HG02884 (cell line): ENCODE data around the gene COG5.
"Not testable (repeated sequence)": the region's sequence is repeated elsewhere in the genome, so short reads cannot be mapped to it uniquely, and the experiment has no call there.

ENCODE experiments used
- ATAC-seq: cut with Tn5 transposase; IDR thresholded peaks from one replicate; pipeline ENCODE4 v1.9.1; 2021; ENCODE audit warnings: mild to moderate bottlenecking, moderate library complexity; ENCODE audit not compliant: unreplicated experiment

The COG5 gene

GRCh38 chr7:107167483-107168232 is 396.1 kb downstream of the COG5 start:
- no peak for ATAC-seq

- no peak for ATAC-seq
Measured at GRCh38 chr7:107166736-107167426, 396.8 kb downstream of the COG5 start.

- ATAC-seq: no peak
Measured at GRCh38 chr7:107165341-107165740, 398.4 kb downstream of the COG5 start.

GRCh38 chr7:107164092-107164491 is 399.6 kb downstream of the COG5 start:
- ATAC-seq: no peak

GRCh38 chr7:107162475-107162874 is 401.2 kb downstream of the COG5 start:
- ATAC-seq: no peak

GRCh38 chr7:107161415-107161814 is 402.3 kb downstream of the COG5 start:
- ATAC-seq: no peak

- ATAC-seq: no peak
Measured at GRCh38 chr7:107160389-107160788, 403.3 kb downstream of the COG5 start.

GRCh38 chr7:107158028-107158427 is 405.7 kb downstream of the COG5 start:
- no peak for ATAC-seq

- no peak for ATAC-seq
Measured at GRCh38 chr7:107157091-107157490, 406.6 kb downstream of the COG5 start.

- not testable (repeated sequence) for ATAC-seq
Measured at GRCh38 chr7:107155726-107156125, 408.0 kb downstream of the COG5 start.

GRCh38 chr7:107154826-107155225 is 408.9 kb downstream of the COG5 start:
- no peak for ATAC-seq

GRCh38 chr7:107152011-107152410 is 411.7 kb downstream of the COG5 start:
- no peak for ATAC-seq
